ENCODE data around the gene CEP295NL.

Gene CEP295NL

DNA sequence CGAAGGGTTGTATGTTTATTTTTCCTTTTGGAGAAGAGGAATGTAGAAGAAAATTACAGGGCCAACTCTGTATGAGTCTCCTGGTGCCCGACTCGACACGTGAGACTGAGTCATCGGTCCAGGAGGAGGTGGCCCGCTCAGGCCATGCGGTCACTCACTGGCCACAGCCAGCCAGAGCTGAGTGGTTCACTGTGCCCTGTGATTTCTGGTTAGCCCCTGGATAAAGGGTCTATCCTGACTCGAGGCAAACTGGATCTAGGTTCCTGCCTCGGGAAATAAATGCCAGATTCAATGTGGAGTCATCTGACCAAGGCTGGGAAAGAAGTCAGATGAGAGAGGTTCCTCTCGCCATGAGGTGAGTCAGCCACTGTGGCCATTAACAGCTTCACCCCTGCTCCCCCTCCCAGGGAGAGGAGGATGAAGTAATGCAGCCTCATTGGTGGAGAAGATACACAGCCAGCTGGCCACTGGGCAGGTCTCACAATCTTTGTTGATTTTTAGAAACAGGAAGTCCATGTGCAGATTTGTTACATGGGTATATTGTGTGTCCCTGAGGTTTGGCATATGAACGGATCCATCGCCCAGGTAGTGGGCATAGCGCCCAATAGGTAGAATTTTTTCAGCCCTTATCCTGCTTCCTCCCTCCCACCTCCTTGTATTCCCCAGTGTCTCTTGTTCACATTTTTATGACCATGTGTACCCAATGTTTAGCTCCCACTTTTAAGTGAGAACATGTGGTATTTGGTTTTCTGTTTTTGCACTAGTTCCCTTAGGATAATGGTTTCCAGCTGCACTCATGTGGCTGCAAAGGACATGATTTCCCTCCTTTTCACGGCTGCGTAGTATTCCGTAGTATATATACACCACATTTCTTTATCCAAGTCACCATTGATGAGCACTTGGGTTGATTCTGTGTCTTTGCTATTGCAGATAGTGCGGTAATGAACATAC, 40.7 kb downstream of the CEP295NL start:
- DNase-seq, result no peak

DNA sequence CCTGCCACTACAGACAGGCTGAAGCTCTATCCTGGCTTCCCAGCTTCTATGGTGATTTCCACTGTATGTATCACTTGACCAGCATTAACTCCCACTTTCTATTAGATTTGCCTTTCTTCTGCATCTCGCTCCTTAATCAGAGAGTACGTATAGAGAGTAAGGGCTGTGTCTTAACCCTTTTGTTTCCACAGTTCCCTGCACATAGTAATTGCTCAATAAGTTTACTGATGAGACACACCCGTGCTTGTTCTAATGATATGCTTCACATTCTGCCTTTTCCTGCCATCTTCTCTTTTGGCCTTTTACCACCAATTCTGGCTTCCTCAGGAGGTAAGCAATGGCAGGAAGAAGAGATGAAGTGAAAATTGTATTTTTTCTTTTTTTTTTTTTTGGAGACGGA, 41.8 kb downstream of the CEP295NL start:
- no peak for DNase-seq

DNA sequence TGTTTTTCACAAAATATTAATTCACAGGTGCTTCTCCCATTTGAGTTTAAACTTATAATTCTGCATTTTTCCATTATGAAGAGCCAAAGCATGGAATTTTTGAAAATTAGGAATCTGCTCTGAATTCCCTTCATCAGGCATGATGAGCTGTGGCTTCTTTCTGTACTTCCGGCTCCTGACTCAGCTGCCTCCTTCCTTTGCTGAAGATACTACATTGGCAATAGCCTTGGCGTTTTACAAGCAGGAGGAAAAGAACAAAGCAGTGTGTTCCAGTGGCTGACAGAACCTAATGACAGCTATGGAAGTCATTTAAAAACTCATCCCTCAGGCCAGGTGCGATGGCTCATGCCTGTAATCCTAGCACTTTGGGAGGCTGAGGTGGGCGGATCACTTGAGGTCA, 44.0 kb downstream of the CEP295NL start:
- no peak for DNase-seq

DNA sequence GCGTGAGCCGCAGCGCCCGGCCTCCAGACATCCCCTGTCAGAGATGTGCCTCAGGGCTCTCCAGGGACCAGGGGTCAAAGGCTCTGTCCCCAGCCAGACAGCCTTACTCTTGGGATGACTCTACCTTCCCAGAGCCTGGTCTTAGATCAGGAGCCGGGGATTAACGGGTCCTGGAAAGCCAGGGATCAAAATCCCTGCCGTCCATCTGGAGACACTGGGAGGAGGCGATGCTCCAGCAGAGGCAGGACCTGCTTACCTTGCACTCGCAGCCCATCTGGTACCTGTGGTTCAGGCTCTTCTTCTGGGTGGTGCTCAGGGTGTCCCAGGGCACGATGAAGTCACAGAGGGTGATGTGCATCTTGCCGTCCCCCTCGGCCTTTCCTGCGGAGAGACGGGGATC, 45.7 kb downstream of the CEP295NL start:
- no peak for DNase-seq

DNA sequence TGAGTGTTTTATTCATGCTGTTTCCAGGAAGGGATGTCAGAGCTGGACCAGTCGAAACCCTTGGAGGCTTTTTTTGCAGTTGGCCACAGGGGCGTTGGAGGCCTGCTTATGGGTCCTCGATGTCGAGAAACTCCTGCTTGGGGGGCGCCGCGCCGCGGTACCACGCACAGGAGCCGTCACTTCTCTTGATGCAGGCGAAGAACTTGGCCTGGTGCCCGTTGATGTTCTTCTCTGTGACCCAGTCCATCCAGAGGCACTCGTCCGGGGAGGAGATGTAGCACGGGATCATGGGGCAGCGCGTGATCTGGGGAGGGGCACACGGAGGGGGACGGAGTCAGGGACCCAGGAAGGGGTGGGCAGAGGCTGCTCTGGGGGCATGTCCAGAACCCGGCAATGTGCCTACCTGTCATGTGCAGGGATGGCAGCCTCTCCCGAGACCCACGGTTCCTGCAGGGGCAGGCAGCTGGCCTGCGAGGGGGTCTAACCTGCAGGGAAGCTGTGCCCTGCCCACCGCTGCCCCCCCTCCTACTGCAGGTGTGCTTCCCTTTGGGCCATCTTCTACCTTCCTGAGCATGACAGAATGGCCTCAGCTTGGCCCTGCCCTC, 47.3 kb downstream of the CEP295NL start:
- no peak for DNase-seq

DNA sequence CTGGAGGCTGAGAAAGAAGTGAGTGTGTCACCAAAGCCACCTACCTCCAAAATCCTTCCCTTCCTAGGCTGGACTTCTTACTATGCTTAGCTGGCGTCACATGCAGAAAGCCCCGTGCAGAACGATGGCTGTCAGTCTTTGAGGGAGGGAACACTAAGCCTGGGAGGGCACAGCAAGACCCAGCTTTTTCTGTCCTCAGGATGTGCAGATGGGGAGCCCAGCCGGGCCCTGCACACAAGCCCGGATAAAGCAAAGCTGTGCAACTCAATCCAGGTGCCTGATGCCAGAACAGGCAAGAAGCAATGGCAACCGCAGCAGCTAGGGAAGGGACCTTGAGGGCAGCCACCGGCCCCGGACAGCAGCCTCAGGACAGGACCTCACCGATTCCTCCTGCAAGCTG, 48.5 kb downstream of the CEP295NL start:
- no peak for DNase-seq

DNA sequence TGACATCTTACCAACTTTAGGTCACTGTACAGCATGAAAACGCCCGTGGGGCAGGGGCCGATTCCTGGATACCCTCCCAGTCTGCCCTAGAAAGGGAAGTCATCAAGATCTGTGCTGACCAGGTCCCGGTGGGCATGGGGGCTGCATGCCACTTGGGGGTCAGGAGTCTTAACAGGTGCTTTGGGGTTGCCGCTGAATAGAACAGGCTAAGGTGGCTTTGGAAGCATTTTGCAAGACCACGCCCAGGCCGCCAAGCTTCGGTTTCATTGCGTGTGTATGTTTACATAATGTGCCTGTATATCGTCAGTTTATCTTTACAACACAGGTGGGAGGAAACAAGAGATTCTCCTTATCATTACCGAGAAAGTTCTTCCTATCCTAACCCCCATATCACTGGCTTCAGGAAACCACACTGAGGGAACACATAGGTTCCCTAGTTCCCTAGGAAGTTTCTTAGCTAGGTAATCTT, 49.0 kb downstream of the CEP295NL start:
- no peak for DNase-seq

DNA sequence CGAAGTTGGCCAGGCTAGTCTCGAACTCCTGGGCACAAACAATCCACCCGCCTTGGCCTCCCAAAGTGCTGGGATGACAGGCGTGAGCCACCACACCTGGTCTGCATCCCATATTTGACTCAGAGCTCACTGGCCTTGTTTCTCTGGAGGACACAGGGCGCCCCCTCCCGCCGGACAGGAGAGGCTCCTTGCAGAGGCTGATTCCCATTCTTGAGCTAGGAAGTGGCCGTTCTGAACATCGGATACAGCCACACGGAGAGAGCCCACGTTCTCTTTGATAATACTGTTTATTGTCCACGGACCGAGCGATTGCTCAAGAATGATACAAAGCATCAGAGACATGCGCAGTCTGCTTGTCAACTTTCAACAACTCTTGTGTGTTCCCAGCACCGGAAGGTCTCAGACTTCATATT, 50.3 kb downstream of the CEP295NL start:
- no peak for DNase-seq

DNA sequence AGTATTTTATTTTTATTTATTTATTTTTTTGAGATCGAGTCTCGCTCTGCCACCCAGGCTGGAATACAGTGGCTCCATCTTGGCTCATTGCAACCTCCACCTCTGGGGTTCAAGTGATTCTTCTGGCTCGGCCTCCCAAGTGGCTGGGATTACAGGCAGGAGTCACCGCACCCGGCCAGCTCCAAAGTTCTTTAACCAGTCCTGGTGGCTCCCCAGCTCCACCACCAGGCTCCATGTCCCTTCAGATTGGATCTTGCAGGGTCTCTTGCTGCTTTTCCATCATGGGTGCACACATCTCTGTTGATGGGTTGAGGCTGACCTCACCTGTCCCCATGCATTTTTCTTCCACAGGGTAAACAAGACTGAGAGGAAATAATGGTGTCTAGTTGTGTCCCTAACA, 54.0 kb downstream of the CEP295NL start:
- no peak for DNase-seq

DNA sequence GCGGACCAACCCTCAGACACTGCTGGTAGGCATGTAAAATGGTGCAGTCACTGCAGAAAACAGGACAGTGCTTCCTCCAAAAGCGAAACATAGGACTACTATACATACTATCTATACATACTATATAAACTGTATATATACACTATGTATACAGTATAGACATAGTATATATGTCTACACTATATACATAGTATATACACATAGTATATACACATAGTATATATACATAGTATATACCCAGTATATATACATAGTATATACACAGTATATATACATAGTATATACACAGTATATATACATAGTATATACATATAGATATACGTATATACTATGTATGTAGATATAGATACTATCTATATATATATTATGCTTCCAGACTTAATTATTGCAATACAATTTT, 55.9 kb downstream of the CEP295NL start:
- no peak for DNase-seq

DNA sequence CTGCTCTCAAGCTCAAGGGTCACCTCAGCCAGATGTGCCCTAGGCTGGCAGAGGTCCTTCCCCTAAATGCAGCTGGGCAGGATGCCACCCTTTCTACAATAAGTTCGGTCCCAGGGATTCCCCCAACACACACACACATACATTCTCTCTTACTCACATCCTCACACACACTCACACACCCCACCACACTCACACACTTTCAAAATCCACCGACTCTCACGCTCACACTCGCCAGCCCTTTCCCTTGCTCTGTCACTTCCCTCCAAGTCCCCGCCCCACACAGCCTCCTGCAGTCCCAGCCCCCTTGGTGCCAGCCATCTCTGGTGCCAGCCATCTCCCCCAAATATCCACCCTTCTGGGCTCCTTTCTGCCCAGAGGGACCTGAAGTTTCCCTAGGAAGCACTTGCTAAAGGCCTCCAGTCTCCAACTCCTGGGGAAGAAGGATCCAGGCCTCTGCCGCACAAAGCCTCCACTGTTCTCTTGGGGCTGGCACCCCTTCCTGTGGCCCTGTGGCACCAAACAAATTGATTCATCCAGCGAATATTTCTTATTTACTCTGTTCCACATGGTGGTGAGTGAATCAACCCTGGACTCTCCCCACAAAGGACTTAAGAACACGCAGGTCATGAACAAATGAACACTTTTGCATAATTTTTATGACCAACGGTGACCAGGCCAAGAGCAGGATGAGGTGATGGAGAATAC, 58.5 kb downstream of the CEP295NL start:
- peak; percentile 19 to 57 for DNase-seq

DNA sequence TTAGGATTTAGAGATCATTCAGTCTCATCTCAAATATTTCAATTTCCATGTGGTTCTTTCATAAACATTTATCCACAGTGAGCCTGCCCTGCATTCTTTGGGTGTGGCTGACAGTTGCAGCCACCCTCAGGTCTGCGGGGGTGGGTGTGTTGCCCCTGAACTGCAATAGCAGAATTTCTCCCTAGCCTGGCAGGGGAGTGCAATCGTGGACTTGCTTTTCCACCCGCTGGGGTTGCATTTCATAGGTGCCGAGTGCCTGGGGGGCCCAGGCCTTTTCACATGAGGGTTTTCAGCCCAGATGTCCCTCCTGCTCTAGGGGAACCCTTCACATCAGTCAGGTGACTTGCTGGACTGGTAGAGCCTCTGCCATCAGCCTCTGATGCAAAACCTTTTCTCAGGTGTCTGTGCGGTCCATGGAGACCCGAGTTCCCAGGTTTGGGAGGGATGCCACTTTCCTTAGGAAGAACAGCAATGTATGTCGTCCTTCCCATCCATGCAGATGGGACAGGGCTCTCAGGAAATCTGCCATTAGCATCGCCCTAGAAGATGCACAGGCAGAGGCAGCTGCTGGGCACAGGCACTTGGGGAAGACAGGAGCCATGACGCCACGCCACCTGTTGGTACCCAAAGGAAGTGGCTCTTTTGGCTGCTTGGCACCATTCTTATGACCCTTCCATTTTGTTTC, 60.0 kb downstream of the CEP295NL start:
- no peak for DNase-seq

DNA sequence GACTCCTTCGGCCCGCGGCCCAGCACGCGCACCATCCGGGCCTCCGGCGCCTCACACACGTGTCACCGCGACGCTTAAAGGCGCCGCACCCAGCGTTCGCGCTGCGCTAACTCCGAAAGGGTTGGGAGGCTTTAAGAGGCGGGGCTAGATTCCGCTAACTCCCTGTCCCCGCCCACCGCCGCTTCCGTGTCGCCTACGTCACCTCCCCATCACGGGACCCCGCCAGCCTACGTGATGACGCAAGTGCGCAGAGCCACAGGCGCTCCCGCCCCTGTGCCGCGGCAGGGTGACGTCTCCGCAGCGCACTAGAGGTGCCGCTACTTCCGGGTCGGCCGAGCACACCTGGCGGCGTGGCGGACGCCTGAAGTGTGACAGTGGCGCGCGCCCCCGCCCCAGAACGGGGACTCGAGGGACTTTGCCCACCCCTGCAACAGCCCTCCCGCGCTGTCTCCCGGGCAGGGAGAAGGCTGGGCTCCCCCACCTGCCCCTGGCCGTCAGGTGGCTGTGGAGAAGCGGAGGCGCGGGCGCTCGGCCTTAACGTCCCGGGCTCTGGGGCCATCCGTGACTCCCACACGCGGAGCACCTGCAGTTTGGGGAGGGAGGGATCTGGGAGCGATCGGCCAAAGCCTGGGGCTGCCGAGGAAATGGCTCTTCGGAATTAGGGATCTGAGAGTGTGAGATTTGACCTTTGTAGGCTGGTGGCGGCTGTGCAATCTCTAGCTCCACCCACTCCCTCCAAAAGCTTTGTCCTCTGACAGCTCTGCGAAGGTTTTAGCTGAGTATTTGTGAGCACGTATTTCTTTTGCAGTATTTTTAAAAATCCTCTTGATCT, 62.0 kb downstream of the CEP295NL start, which contains the start of gene USP36:
TSS of gene USP36 (minus strand) at position 35 of the 832 bp plus-strand sequence. CDS start 4,451 bp downstream, outside the sequence.
- peak; percentile 99 for DNase-seq
